Caki2 (cell line): ENCODE measurements around the gene OR2G6. TPM values are rescaled to one million over a fixed set of nuclear protein-coding genes. Genes with fewer than 3 reads are reported as not detected.
"Not testable (repeated sequence)": the region's sequence is repeated elsewhere in the genome, so short reads cannot be mapped to it uniquely, and the experiment has no call there.

Experiments used
- DNase-seq: peaks from one replicate; pipeline ENCODE4 v3.0.0-alpha.2; 2015; ENCODE audit warnings: low read depth
- in situ Hi-C: cut with HindIII; loops from 2 replicates; pipeline ENCODE4 v1.10.0; 2016; ENCODE audit warnings: low sequenced_read_pairs, low pct_unique_long_range_greater_than_20kb, mixed read lengths
- total RNA-seq: library from RNA; depleted of rRNA; stranded (reverse); fragments of >200 nt; shearing (Covaris generic); gene quantifications from 2 replicates; pipeline ENCODE4 v1.2.3, GENCODE V29; 2014; ENCODE audit warnings: low replicate concordance; rRNA removed

OR2G6 gene
- total RNA-seq, 1 experiment from 2014 or later = not detected

DNA sequence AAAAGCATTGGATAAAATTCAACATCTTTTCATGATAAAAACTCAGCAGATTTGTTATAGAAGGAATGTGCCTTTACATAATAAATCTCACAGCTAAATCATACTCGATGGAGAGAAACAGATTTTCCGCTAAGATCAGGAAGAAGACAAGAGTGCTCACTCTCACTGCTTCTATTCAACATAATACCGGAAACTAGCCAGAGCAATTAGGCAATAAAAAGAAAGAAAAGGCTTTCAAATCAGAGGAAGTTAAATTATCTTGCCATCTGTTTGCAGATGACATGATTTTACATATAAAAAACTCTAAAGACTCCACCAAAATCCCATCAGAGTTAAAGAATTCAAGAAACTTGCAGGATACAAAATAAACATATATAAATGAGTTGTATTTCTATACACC, 62.9 kb downstream of the OR2G6 start:
- DNase-seq, in situ Hi-C loops: not testable (repeated sequence)

- in situ Hi-C loops, DNase-seq: not testable (repeated sequence)
Observed at GRCh38 chr1:248572049-248572448, 64.2 kb downstream of the OR2G6 start.

DNA sequence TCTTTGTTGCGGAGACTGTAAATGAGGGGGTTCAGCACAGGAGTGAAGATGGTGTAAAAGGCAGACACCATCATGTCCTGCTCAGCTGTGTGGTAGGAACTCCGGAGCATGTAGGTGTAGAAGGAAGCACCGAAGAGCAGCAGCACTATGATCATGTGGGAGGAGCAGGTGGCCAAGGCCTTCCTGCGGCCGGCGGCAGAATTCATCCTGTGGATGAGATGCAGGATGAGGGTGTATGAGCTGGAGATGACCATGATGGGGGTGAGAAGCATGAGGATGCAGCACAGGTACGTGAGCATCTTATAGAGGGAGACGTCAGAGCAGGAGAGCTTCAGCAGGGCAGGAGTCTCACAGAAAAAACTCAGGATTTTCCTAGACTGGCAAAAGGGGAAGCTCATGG, 66.0 kb downstream of the OR2G6 start:
- DNase-seq, in situ Hi-C loops: not testable (repeated sequence)

- in situ Hi-C loops, DNase-seq: not testable (repeated sequence)
Observed at GRCh38 chr1:248574657-248575056, 66.8 kb downstream of the OR2G6 start, which contains the start of gene OR2T34. Gene OR2T34, minus strand, starts transcription at chr1:248574757. Its CDS starts 0 bp downstream, at chr1:248574757.

GRCh38 chr1:248576260-248576980, 68.5 kb downstream of the OR2G6 start:
- in situ Hi-C loops = no loop called here
- no peak for DNase-seq

Other genes with a start within 250 kb of the OR2G6 start
- not detected in 2 replicates for gene OR2T33, start 230.1 kb upstream of the OR2G6 start, total RNA-seq
- gene OR2T12, start 204.6 kb upstream of the OR2G6 start, total RNA-seq = not detected in 2 replicates
- gene OR2M7, start 183.5 kb upstream of the OR2G6 start, total RNA-seq = not detected in 2 replicates
- not detected in 2 replicates for gene OR14C36, start 159.3 kb upstream of the OR2G6 start, total RNA-seq
- not detected in 2 replicates for gene OR2T4, start 146.4 kb upstream of the OR2G6 start, total RNA-seq
- gene OR2T6, start 132.3 kb upstream of the OR2G6 start, total RNA-seq = not detected in 2 replicates
- gene OR2T1, start 105.0 kb upstream of the OR2G6 start, total RNA-seq = not detected in 2 replicates
- not detected in 2 replicates for gene OR2T2, start 62.4 kb upstream of the OR2G6 start, total RNA-seq
- gene OR2T3, start 34.7 kb upstream of the OR2G6 start, total RNA-seq = not detected in 2 replicates
- gene OR2T5, start 19.5 kb upstream of the OR2G6 start, total RNA-seq = not detected in 2 replicates
- not detected in 2 replicates for gene OR2T29, start 54.7 kb downstream of the OR2G6 start, total RNA-seq
- not detected in 2 replicates for gene OR2T34, start 66.7 kb downstream of the OR2G6 start, total RNA-seq
- not detected in 2 replicates for gene OR2T10, start 89.6 kb downstream of the OR2G6 start, total RNA-seq
- not detected in 2 replicates for gene OR2T11, start 127.0 kb downstream of the OR2G6 start, total RNA-seq
- not detected in 2 replicates for gene OR2T35, start 137.2 kb downstream of the OR2G6 start, total RNA-seq
- not detected in 2 replicates for gene OR2T27, start 147.5 kb downstream of the OR2G6 start, total RNA-seq
- not detected in 2 replicates for gene OR14I1, start 194.7 kb downstream of the OR2G6 start, total RNA-seq
- gene LYPD8, start 247.7 kb downstream of the OR2G6 start, total RNA-seq = not detected in 2 replicates